B cell (primary cell): Measurements from ENCODE around the gene HOXB9.

ENCODE experiments used
- CTCF ChIP-seq: fragments of 200-600 bp; IDR thresholded peaks from one replicate; pipeline ENCODE4 v1.8.0; 2022; ENCODE audit warnings: antibody characterized with exemption, mild to moderate bottlenecking
- EZH2 ChIP-seq: IDR thresholded peaks from 2 replicates; pipeline ENCODE4 v1.6.1; 2012; ENCODE audit warnings: borderline replicate concordance, low read depth, mild to moderate bottlenecking, moderate library complexity, low read length; ENCODE audit not compliant: insufficient read depth, poor library complexity, severe bottlenecking

- TF ChIP-seq CTCF (no peak), EZH2 (no peak)
Observed at GRCh38 chr17:48628649-48629410, 2.7 kb upstream of the HOXB9 start.
